Kidney (tissue), 14 donors: ENCODE measurements around the gene UBAP2L. TPM values are rescaled to one million over a fixed set of nuclear protein-coding genes. Genes with fewer than 3 reads are reported as not detected.
A peak's percentile ranks its signal among the peaks of the same experiment; 100 is the strongest.

ENCODE experiments used
- DNase-seq, 5 donors: peaks; one replicate each; pipeline ENCODE4 v3.0.0-alpha.2; 2013 to 2020
- FAIRE-seq: peaks from 2 replicates; lab custom pipeline; 2012; peaks lifted over from hg19 to GRCh38; lab: Jason Lieb, UNC
- H3K27ac ChIP-seq, 2 donors: one replicate each; pipeline ENCODE4 v1.7.0; 2013; ENCODE audit warnings: low read depth in 2 of 2, low read length in 2 of 2, inconsistent platforms in 1 of 2
- H3K27me3 ChIP-seq: one replicate; pipeline ENCODE4 v1.7.1; 2013; ENCODE audit warnings: low read length, inconsistent platforms; ENCODE audit not compliant: control insufficient read depth, insufficient read depth
- H3K36me3 ChIP-seq, 3 donors: one replicate each; pipeline versions ENCODE4 v1.7.0 to v1.7.1; 2013; ENCODE audit warnings: low read length in 3 of 3, control low read depth in 1 of 3, inconsistent platforms in 1 of 3; ENCODE audit not compliant: insufficient read depth in 3 of 3, control insufficient read depth in 2 of 3
- H3K4me1 ChIP-seq, 3 donors: one replicate each; pipeline versions ENCODE4 v1.7.0 to v1.7.1; 2013; ENCODE audit warnings: low read length in 3 of 3, inconsistent platforms in 1 of 3, low read depth in 1 of 3; ENCODE audit not compliant: control insufficient read depth in 2 of 3, insufficient read depth in 2 of 3
- H3K4me3 ChIP-seq, 3 donors: one replicate each; pipeline versions ENCODE4 v1.7.0 to v1.8.1; 2013; ENCODE audit warnings: low read length in 3 of 3, control low read depth in 1 of 3, inconsistent platforms in 1 of 3
- H3K9ac ChIP-seq, 3 donors: one replicate each; pipeline versions ENCODE4 v1.7.0 to v1.7.1; 2013; ENCODE audit warnings: low read length in 3 of 3, control low read depth in 1 of 3, inconsistent platforms in 1 of 3
- H3K9me3 ChIP-seq, 3 donors: one replicate each; pipeline versions ENCODE4 v1.7.0 to v1.7.1; 2013; ENCODE audit warnings: low read length in 3 of 3, control low read depth in 1 of 3, inconsistent platforms in 1 of 3; ENCODE audit not compliant: control insufficient read depth in 2 of 3, insufficient read depth in 1 of 3
- intact Hi-C: fragments of 100-400 bp; cut with DNase I; formaldehyde crosslinking; loops from one replicate; pipeline ENCODE4 v1.11.1; 2022
- polyA plus RNA-seq: library from polyadenylated mRNA; stranded (reverse); fragments of 350-450 nt; fragmentation: Illumina TruSeq; extraction: RNeasy Lipid Tissue Mini Kit (QIAGEN cat#74804); gene quantifications from one replicate; pipeline ENCODE4 v1.2.3, GENCODE V29; 2014; ENCODE audit warnings: low read depth, low replicate concordance; ENCODE audit not compliant: insufficient read depth
- total RNA-seq: library from RNA; stranded (reverse); fragmentation: NEBNext Ultra II Directional; extraction: Animal tissue kit (Norgen Biotek cat#: 25700); gene quantifications from one replicate; pipeline ENCODE4 v1.2.1, GENCODE V29; 2021
- TF ChIP-seq, protein P1 (sequence below): IDR thresholded peaks from 3 replicates; pipeline ENCODE4 v1.5.1; 2012; ENCODE audit warnings: mild to moderate bottlenecking, moderate library complexity, borderline replicate concordance; ENCODE audit not compliant: insufficient read depth; ENCODE audit errors: extremely low read depth
- donor health status: control.
- donor health status: control.
- donor health status: control.
- donor health status: control.
- donor health status: control.
- donor health status: DM: yes; HTN: yes; CAD: no.
- donor health status: Normal renal cell carcinoma (clear cell type).

UBAP2L gene
- total and polyA plus RNA-seq, 2 donors from 2014 or later: 46.2 to 131 TPM

DNA sequence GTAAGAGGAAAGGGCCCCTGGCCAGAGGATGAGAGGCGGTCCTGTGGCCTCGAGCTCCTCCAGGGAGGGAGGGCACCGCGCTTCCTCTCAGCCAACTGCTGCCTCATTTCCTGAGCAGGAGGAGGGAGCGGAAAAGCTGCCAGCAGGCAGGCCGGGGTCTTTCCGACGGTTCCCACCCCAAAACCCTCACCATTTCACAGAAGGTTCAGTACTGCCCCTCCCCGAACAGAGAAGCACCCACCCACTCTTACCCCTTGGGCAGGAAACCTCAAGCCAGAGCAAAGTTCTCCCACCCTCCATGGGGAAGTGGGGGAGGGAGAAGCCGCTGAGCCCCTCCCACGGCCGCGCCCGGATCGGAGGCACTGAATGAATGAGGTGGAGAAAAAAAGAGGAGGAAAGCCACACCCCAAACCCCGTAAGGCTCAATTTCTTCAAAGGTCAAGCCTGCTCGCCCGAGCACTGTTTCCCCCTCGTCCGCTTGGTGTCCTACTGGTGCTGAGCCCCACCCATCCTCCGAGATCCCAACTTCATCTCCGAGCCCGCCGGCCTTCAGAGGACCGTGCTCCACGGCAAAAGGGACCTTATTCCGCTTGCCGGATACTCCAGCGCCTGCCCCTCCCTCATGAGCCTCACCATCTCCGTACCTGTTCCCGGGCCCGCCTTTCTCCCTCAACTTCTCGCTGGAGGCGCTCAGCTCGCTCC lies 38.3 kb upstream of the UBAP2L start:
- H3K4me3 ChIP-seq: peak overlapping the region; percentile 90 to 96 (median 96)
- TF ChIP-seq, protein P1, sequence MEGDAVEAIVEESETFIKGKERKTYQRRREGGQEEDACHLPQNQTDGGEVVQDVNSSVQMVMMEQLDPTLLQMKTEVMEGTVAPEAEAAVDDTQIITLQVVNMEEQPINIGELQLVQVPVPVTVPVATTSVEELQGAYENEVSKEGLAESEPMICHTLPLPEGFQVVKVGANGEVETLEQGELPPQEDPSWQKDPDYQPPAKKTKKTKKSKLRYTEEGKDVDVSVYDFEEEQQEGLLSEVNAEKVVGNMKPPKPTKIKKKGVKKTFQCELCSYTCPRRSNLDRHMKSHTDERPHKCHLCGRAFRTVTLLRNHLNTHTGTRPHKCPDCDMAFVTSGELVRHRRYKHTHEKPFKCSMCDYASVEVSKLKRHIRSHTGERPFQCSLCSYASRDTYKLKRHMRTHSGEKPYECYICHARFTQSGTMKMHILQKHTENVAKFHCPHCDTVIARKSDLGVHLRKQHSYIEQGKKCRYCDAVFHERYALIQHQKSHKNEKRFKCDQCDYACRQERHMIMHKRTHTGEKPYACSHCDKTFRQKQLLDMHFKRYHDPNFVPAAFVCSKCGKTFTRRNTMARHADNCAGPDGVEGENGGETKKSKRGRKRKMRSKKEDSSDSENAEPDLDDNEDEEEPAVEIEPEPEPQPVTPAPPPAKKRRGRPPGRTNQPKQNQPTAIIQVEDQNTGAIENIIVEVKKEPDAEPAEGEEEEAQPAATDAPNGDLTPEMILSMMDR: no peak
- intact Hi-C loops: no loop called here
- DNase-seq (peak; percentile 48 to 92 (median 78)), FAIRE-seq (no peak)
- no peaks in the 10 kb centered on the region for H3K27me3 ChIP-seq
- peaks cover 3 to 37% (median 28%) of the 10 kb centered on the region in 3 donors for H3K4me1 ChIP-seq
- peak overlapping the region; percentile 61 to 91 (median 90) for H3K9ac ChIP-seq
- H3K9me3 ChIP-seq: no peaks in the 10 kb centered on the region
- H3K27ac ChIP-seq: peak overlapping the region; percentile 86 to 87
- H3K36me3 ChIP-seq: peaks cover 0 to 2% (median 0%) of the 10 kb centered on the region in 3 donors

DNA sequence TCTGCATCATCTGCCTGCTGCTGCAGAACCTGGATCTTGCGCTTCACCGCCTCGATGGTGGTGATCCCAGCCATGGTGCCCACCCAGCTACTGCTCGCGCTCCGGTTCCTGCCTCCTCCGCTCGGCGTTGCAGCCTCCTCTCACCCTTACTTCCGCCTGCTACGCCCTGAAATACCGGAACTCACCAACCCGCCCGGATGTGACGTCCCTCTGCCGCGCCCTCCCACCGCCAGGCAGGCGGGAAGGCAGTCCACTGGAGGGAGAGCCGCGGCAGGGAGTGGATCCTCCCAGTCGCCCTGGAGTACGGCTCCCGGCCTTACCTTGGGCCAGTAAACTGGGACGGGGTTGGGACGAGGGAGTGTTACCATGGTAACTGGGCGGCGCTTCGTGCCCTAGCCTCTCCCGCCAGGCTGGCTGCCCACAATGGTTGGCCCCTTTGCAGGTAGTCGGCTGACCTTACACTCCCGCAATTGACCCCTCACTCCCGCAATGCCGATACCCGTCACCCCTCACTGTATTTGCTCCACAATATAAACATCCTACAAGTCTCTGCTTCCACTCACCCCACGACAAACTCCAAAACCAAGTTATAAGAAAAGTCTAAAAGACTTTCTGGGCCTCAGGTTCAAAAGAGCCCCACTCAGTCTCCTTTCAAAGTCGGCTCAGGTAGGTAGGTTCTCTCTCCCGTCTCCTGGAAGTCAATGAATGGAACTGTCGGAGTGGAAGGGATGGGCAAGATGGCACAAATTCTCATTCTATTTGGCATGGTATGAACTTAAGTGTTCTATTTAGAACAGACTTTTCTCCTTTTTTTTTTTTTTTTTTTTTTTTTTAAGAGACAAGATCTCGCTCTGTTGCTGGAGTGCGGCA lies 37.5 kb upstream of the UBAP2L start:
- H3K4me3 ChIP-seq: peak overlapping the region; percentile 90 to 96 (median 96)
- peak overlapping the region; percentile 61 to 91 (median 90) for H3K9ac ChIP-seq
- intact Hi-C loops: no loop called here
- DNase-seq (peak; percentile 98 to 99 (median 99)), FAIRE-seq (no peak)
- peaks cover 0 to 2% (median 0%) of the 10 kb centered on the region in 3 donors for H3K36me3 ChIP-seq
- no peaks in the 10 kb centered on the region for H3K9me3 ChIP-seq
- no peaks in the 10 kb centered on the region for H3K27me3 ChIP-seq
- H3K4me1 ChIP-seq: peaks cover 3 to 32% (median 23%) of the 10 kb centered on the region in 3 donors
- TF ChIP-seq, protein P1: no peak
- peak overlapping the region; percentile 86 to 87 for H3K27ac ChIP-seq

DNA sequence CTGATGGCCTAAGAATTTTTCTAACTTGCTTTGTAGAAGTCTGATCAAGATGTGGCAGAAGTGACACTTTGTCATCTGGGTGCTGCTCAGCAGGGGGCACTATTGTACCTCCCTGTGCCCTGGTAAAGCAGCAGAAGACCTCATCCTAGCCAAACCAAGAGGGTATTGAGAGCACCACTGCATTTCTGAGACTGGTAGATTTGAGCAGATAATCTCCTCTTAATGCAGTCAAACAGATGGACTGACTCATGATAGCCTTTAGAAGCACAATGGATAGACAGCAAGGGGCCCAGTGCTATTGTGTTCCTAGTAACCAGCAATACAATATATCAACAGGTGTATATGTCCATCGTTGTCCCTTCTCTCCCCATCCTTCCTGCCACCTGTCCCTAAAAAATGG lies 34.6 kb upstream of the UBAP2L start:
- peak in 4 of 5 donors; percentile 43 to 63 (median 58) for DNase-seq
- Histone ChIP-seq H3K27ac (no peak overlapping the region), H3K9me3 (no peaks in the 10 kb centered on the region), H3K9ac (no peak overlapping the region), H3K36me3 (no peaks in the 10 kb centered on the region), H3K27me3 (no peaks in the 10 kb centered on the region), H3K4me3 (no peak overlapping the region), H3K4me1 (peaks cover 3 to 12% (median 4%) of the 10 kb centered on the region in 3 donors)
- intact Hi-C loops: no loop called here
- TF ChIP-seq, protein P1: peak; percentile 18
- FAIRE-seq: no peak
